ENCODE measurements around the gene IVNS1ABP. TPM values are rescaled to one million over a fixed set of nuclear protein-coding genes. Genes with fewer than 3 reads are reported as not detected.

IVNS1ABP gene
- total and polyA plus RNA-seq, 9 of the 15 experiments (the other 6 are each of a cell fraction or from before 2014, with no cell fraction given): 30.6 to 126 (median 77.7) TPM

- no peak for TF ChIP-seq RERE (CRISPR knock-in tag; IDR thresholded peaks at IDR 0.05; ENCODE audit: borderline replicate concordance)
- TF ChIP-seq KLF13 (tag; IDR thresholded peaks at IDR 0.05; ENCODE audit: borderline replicate concordance, low read depth): no peak
- peak; percentile 57; the same call in 1 of the 2 replicates for TF ChIP-seq ZBTB9 (CRISPR knock-in tag; IDR thresholded peaks at IDR 0.05)
- TF ChIP-seq CBX5 (IDR thresholded peaks at IDR 0.05; ENCODE audit: borderline replicate concordance, low read depth): no peak
- no peak for TF ChIP-seq NCOA2 (IDR thresholded peaks at IDR 0.05; ENCODE audit: partially characterized antibody in 2 of 2)
- TF ChIP-seq ZNF551 (CRISPR knock-in tag; IDR thresholded peaks at IDR 0.05): no peak
- TF ChIP-seq TAL1 (IDR thresholded peaks at IDR 0.05): no peak
- TF ChIP-seq ZNF77 (CRISPR knock-in tag; IDR thresholded peaks at IDR 0.05): no peak
- no peak for TF ChIP-seq BRD9 (IDR thresholded peaks at IDR 0.05; ENCODE audit: low read depth, partially characterized antibody)
- TF ChIP-seq ZNF174 (CRISPR knock-in tag; IDR thresholded peaks at IDR 0.05): no peak
- peak; percentile 66; the same call in 1 of the 2 replicates for TF ChIP-seq ATF4 (CRISPR knock-in tag; IDR thresholded peaks at IDR 0.05)
- TF ChIP-seq DDX20 (tag; IDR thresholded peaks at IDR 0.05; ENCODE audit: low read depth): no peak
- TF ChIP-seq ZC3H8 (IDR thresholded peaks at IDR 0.05): no peak
- TF ChIP-seq SAFB2 (IDR thresholded peaks at IDR 0.05; ENCODE audit: borderline replicate concordance, low read depth, low read length, severe bottlenecking): no peak
- TF ChIP-seq THAP12 (CRISPR knock-in tag; IDR thresholded peaks at IDR 0.05): no peak
- no peak for TF ChIP-seq ZNF699 (CRISPR knock-in tag; IDR thresholded peaks at IDR 0.05; ENCODE audit: insufficient replicate concordance)
- no peak for TF ChIP-seq NFATC3 (IDR thresholded peaks at IDR 0.05)
- no peak for TF ChIP-seq SMARCA5 (IDR thresholded peaks at IDR 0.05)
- TF ChIP-seq RBM15 (IDR thresholded peaks at IDR 0.05; ENCODE audit: insufficient read depth, low read length): no peak
- peak; percentile 87 for TF ChIP-seq MAX (CRISPR knock-in tag; IDR thresholded peaks at IDR 0.05)
Measured at GRCh38 chr1:185317886-185318310, 855 bp upstream of the IVNS1ABP start (continued).
